ENCODE measurements around the gene CRIM1.

GRCh38 chr2:36536776-36537175, 181.2 kb downstream of the CRIM1 start:
- TF ChIP-seq EZH2 (optimal IDR thresholded peaks at IDR 0.05; ENCODE audit: low read depth, low read length), result no peak
- TF ChIP-seq CTCF (IDR thresholded peaks at IDR 0.05; ENCODE audit: low read length), result no peak
- TF ChIP-seq EZH2phosphoT487 (IDR thresholded peaks at IDR 0.05; ENCODE audit: low read length), result no peak
